SKM-1 treated with dmso at 0.1 percent for 144 hours (cell line): ENCODE results near the gene FAM3B.
A peak's percentile ranks its signal among the peaks of the same experiment; 100 is the strongest.

Experiments used
- DNase-seq: peaks from one replicate; lab custom pipeline; 2025; ENCODE audit not compliant: unreplicated experiment; lab: John Stamatoyannopoulos, UW

Gene FAM3B

DNA sequence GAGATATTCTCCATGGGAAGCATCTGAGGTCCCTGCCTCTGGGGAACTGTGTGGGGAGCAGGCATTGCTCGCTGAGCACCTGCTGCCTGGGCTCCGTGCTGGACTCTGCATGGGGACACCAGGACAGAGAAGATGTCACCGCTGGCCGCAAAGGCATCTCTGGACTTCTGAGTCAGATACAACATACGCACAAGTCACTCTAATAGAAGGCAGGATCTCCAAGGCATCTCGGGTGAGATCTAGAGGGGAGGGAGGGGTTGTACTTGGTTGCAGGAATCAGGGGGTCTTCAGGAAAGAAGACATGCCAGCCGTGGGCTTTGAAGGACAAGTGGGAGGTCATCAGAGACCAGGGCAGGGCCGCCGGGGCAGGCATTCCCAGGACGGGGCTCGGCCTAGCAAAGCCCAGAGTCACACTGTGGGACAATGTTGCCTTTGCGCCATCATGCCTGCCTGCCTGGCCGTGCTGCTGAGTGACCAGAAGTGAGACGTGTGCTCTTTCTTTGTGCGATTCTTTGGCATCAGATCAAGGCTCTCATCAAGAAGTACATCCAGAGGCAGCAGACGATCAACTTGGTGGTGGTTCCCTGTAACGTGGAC, 73.5 kb downstream of the FAM3B start:
- DNase-seq: no peak

DNA sequence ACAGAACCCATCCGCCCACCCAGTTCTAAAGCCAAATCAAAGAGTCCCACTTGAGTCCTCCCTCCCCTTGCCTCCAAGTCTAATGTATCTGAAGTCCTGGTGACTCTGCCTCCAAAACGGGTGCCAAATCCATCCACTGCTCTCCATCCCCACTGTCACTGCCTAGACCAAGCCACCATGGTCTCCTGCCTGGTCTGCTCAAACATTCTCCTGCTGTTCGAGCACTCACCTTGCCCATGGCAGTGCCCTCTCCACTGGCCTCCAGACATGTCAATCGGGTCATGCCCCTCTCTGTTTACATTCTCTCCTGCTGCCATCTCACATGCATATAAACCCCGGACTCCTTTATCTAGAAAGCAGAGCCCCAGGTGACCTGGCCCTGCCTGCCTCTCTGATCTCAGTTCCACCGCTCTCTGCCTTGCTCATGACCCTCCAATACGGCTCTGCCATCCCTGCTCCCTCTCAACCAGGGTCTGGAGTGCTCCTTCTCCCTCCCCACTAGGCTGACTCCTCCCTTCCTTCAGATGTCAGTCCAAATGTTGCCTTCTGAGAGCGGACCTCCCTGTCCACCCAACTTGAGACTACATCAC, 77.4 kb downstream of the FAM3B start:
- DNase-seq: no peak

DNA sequence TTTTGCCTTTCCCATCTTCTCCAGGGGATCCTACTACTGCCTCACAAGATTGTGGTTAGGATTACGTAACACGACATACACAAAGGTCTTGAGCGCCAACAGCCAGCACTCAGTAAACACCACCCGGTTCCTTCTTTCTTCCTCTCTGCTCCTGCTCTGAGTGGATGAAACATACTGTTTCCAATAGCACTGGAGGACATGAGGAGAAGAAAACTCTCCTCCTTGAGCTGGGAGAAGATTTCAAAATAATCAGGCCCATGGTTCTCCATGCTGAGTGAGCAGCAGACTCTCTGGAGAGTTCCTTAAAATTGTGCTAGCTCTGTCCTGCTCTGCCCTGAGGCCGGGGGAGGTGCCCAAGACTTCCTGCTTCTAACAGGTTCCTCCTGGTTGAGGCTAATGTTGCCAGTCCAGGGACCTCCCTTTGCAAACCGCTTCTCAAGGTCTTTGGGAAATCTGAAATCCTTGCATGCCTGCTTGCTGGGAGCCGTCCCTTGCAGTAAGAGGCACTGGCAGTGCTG, 80.0 kb downstream of the FAM3B start:
- peak; percentile 90 for DNase-seq

DNA sequence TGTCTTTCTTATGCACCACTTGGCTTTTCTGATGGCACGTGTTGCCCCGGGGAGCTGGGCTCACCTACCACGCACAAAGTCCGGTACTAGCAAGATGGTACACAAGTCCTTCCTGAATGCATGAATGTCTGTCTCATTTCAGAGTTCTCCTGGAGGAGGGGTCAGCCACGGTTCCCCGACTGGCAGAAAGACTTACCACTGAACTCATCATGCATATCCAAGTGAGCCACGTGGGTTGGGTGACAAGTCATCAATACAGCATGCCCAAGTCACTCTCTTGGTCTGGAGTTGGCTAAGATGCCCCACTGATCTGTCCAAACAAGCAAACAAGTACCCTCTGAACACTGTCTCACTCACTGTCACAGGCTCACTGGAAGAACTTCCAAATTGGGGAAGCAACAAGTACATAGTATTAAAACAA, 80.9 kb downstream of the FAM3B start:
- no peak for DNase-seq

DNA sequence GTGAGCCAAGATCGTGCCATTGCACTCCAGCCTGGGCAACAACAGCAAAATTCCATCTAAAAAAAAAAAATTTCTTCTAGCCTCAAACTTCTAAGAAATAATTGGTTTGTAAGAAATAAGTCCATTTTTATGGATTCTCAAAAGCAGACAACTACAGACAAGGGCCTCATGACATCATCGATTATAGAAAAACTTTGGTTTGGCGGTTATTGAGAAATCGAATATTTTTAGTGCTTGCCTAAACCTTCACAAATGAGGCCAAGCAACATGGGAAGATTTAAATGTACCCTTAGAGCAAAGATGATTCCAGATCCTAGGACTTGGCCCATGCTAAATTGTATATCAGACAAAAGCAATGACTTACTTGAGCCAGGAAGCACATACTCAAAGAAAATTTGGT, 81.7 kb downstream of the FAM3B start:
- no peak for DNase-seq

DNA sequence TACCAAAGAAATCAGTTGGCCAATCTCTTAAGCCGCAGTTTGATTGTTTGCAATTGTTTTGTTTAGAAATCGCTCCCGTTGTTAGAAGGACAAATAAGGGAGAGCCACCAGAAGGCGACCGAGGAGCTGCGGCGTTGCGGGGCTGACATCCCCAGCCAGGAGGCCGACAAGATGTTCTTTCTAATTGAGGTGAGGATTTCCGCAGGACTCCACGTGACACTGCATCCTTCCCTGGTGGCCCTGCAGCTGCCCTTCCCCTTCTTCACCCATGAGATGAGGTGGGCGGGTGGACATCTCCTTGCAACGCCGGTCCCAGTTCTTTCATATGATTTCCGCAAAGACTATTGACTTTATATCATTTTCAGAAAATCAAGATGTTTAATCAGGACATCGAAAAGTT, 82.2 kb downstream of the FAM3B start:
- no peak for DNase-seq

DNA sequence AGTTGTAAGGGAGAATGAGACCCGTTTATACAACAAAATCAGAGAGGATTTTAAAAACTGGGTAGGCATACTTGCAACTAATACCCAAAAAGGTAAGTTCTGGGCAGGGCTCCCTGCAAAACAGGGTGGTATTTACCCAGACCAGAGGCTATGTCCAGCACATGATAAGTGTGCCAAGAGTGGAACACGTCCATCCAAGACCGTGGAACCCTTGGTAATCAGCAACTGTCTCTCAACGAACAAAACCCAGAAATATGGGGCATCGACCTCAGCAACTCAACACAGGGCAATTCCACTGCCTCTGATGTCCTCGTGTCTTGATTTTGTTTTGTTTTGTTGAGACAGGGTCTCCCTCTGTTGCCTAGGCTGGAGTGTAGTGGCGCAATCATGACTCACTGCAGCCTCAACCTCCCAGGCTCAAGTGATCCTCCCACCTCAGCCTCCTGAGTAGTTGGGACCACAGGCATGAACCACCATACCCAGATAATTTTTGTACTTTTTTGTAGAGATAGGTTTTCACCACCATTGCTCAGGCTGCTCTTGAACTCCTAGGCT, 82.7 kb downstream of the FAM3B start:
- DNase-seq: no peak

DNA sequence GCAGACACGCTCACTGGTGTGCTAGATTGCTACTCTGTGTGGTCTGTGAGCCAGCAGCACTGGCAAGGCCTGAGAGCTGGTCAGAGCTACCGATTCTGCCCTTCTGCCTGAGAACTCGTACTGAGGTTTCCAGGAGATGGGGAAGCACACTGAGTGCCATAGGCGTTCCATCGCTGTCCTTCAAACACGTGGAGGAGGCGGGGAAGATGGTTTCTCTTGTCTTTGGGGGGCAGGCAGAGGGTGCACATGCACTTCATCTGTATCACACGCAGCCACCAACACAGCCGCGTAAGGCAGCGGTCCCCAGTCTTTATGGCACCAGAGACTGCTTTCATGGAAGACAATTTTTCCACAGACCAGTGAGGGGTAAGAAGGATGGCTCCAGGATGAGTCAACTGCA, 85.6 kb downstream of the FAM3B start:
- no peak for DNase-seq

DNA sequence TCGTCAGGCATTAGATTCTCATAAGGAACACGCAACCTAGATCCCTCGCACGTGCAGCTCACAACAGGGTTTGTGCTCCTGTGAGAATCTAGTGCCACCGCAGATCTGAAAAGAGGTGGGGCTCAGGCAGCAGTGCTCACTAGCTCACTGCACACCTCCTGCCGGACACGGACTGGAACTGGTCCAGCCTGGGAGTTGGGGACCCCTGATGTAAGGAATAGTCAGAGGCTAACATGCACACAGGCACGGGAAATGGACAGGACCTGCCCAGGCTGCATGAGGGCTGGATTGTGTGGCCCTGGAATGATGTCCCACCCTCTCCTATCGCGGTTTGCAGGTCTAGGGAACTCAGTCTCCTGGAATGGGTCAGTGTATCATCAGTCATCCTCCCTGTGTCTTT, 86.2 kb downstream of the FAM3B start:
- DNase-seq: no peak

DNA sequence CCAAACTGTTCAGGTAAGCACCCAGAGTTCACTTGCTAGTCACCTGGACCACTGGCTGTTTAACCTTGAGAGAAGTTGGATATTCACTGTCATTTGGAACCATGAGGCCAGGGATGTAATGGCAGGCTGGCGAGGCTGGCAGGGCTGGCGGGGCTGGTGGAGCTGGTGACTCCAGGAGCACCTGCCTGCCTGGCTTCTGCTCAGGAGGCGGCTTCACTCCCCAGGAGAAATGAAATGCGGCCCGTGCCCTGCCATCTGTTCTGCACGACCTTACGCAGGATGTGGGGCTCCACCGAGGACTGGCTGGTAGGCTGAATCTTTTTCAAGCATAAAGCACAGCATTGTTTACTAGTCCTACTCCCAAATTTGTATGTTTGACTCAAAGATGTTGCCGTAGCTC, 86.7 kb downstream of the FAM3B start:
- DNase-seq: no peak

DNA sequence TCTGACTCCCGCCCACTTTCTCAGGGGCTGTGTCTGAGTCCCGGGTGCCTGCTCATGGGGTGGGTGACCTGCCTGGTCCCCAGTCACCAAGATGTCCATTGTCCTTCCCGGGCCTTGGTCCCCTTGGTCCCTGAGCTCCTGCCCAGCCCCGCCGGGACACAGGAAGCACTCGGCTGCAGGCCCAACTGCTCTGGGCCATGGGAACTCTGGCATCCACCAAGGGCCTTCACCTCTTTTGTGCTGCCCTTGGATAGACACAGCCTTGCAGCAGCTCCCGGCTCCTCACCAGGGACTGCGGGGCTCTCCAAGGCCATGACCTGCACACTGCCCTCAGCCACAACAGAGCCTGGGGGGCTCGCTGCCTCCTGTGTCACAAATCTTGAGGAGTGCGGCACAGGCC, 87.4 kb downstream of the FAM3B start:
- no peak for DNase-seq

DNA sequence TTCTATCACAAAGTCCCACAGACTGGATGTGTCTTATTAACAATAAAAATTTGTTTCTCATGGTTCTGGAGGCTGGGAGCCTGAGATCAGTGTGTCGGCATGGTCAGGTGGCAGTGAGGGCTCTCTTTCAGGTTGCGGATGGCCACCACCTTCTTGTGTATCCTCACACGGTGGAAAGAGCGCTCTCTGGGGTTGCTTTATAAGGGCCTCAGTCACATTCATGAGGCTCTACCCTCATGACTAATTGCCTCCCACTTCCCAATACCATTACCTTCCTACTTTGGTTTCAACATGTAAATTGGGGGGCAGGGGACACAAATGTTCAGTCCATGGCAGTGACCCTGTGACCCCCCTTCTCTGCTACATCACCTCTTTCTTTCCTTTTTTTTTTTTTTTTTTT, 88.7 kb downstream of the FAM3B start:
- DNase-seq: no peak

DNA sequence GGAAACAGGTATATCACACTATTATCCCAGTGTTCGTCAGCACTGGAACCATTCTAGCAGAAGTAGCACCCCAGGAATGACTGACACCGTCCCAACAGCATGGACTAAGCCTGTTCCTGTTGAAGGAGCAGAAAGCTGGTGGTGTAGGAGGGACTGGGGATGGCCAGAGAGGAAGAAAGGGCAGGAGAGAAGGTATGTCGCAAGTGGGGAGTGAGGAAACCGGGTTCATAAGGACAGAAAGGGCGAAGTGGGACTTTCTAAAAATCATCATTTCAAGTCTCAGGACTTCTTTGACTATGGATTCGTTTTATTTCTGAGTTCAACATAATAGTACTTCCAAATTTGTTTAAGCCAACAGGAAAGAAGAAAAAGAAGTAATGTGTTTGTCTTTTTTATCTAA, 89.7 kb downstream of the FAM3B start:
- peak; percentile 77 for DNase-seq
